ENCODE measurements around the gene CLIC4.

- no peak for TF ChIP-seq NFE2L1 (CRISPR knock-in tag; IDR thresholded peaks at IDR 0.05)
- no peak for TF ChIP-seq CTCF (IDR thresholded peaks at IDR 0.05)
- no peak for TF ChIP-seq CREM (CRISPR knock-in tag; IDR thresholded peaks at IDR 0.05)
Observed at GRCh38 chr1:24841593-24841992, 96.3 kb downstream of the CLIC4 start.
